PC-3 (cell line): ENCODE measurements around the gene NLRX1.

Experiments
- EZH2 ChIP-seq: fragments of 300-600 bp; sonication (generic); IDR thresholded peaks from one replicate; pipeline ENCODE4 v1.6.1; 2017; ENCODE audit warnings: antibody characterized with exemption, mild to moderate bottlenecking, low read length; ENCODE audit not compliant: unreplicated experiment
- TF ChIP-seq, protein P1 (sequence below): fragments of 300-600 bp; sonication (generic); conservative IDR thresholded peaks from 2 replicates; pipeline ENCODE4 v1.5.1; 2017; ENCODE audit warnings: antibody characterized with exemption, low read depth, mild to moderate bottlenecking, low read length

DNA sequence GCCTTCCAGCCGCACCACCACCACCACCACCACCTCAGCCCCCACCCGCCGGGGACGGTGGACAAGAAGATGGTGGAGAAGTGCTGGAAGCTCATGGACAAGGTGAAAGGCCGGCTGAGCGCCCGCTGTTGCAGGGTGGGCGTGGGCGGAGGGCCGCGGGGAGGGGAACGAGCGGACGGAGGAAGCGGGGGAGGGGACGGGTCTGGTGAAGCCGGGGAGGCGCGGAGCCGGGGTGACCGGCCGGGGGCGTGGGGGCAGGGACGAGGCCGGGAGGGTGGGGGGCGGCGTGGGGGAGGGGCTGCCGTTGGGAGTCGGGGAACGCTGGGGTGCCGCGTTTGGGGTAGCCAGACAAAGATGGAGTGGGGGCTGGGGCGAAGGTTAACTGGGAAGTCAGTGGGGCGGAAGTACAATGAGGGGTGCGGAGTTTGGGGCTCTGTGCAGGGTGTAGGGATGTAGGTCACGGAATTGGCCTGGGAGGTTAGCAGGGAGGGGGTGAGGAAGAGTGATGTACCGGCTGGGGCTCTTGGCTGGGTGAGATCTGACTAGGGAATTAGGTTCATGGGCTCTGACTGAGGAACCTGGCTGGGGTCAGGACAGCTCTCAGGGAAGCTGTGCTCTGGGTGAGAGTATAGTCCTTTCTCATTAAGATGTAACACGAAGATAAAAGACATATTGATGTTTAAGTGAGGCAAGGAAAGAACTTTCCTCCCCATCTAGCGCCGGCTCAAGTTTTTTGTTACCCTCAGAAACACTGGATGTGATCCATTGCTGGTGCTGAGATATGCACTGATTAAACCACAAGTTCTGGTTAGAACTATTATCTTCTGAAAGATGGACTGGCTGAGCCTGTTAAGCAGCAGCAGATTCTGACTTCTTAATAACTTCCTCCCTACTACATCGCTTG is 38.2 kb downstream of the NLRX1 start:
- TF ChIP-seq EZH2 = no peak
- TF ChIP-seq, protein P1, sequence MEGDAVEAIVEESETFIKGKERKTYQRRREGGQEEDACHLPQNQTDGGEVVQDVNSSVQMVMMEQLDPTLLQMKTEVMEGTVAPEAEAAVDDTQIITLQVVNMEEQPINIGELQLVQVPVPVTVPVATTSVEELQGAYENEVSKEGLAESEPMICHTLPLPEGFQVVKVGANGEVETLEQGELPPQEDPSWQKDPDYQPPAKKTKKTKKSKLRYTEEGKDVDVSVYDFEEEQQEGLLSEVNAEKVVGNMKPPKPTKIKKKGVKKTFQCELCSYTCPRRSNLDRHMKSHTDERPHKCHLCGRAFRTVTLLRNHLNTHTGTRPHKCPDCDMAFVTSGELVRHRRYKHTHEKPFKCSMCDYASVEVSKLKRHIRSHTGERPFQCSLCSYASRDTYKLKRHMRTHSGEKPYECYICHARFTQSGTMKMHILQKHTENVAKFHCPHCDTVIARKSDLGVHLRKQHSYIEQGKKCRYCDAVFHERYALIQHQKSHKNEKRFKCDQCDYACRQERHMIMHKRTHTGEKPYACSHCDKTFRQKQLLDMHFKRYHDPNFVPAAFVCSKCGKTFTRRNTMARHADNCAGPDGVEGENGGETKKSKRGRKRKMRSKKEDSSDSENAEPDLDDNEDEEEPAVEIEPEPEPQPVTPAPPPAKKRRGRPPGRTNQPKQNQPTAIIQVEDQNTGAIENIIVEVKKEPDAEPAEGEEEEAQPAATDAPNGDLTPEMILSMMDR = no peak
